LNCaP clone FGC (cell line): ENCODE results near the gene MOB3B.

Source experiments
- DNase-seq: peaks from one replicate; pipeline ENCODE4 v3.0.0-alpha.2; 2011; ENCODE audit warnings: low read depth
- H3K4me3 ChIP-seq: 2 replicates; pipeline ENCODE4 v1.5.1; 2011; ENCODE audit warnings: mild to moderate bottlenecking, low read depth, low read length, control low read depth
- CTCF ChIP-seq: IDR thresholded peaks from 2 replicates; pipeline ENCODE4 v1.5.1; 2012; ENCODE audit warnings: mild to moderate bottlenecking; ENCODE audit not compliant: control insufficient read depth, insufficient read depth; ENCODE audit errors: extremely low read depth

Gene MOB3B

GRCh38 chr9:27529316-27530278, at the start of gene MOB3B:
TSS of gene MOB3B (minus strand) at chr9:27529814. CDS start at chr9:27455550, 74,264 bp downstream.
- H3K4me3 ChIP-seq = peak within 1 kb of the TSS; percentile 14; the same call in 1 of the 2 replicates
- no peak for DNase-seq
- peak; percentile 80 for TF ChIP-seq CTCF

- TF ChIP-seq CTCF = no peak
- H3K4me3 ChIP-seq = peak overlapping the region; percentile 78
- DNase-seq = peak; percentile 100
These were observed 44.3 kb upstream of the MOB3B start for GRCh38 chr9:27573634-27574590.

GRCh38 chr9:27572918-27573633, 43.5 kb upstream of the MOB3B start, which contains the start of gene C9orf72:
TSS of gene C9orf72 (minus strand) at chr9:27573481. CDS start at chr9:27567120, 6,361 bp downstream.
- no peak for DNase-seq

GRCh38 chr9:27572566-27572917, 42.9 kb upstream of the MOB3B start:
- TF ChIP-seq CTCF = no peak

More at GRCh38 chr9:27572918-27573633, 43.5 kb upstream of the MOB3B start, which contains the start of gene C9orf72:
- H3K4me3 ChIP-seq = peak within 1 kb of the TSS; percentile 78
- no peak for TF ChIP-seq CTCF

GRCh38 chr9:27572061-27572460, 42.4 kb upstream of the MOB3B start:
- peak overlapping the region; percentile 78 for H3K4me3 ChIP-seq
- no peak for TF ChIP-seq CTCF
- peak; percentile 58 for DNase-seq

More at GRCh38 chr9:27572566-27572917, 42.9 kb upstream of the MOB3B start:
- no peak for DNase-seq
- peak overlapping the region; percentile 78 for H3K4me3 ChIP-seq

- no peak for DNase-seq
- no peak overlapping the region for H3K4me3 ChIP-seq
- TF ChIP-seq CTCF = no peak
These were observed 41.4 kb upstream of the MOB3B start for GRCh38 chr9:27571011-27571410.
